Panc1 (cell line): ENCODE results near the gene TRABD2B. TPM values are rescaled to one million over a fixed set of nuclear protein-coding genes. Genes with fewer than 3 reads are reported as not detected.

Source experiments
- ATAC-seq: fragments of 200-7000 bp; cut with Tn5 transposase; 2 replicates; pipeline ENCODE4 v1.9.1; 2020; ENCODE audit warnings: mild to moderate bottlenecking, moderate library complexity
- BruUV-seq: library from RNA; stranded (reverse); fragments of 400-500 nt; replicated peaks from 2 replicates; lab custom pipeline; 2021; lab: Mats Ljungman, UMichigan
- CTCF ChIA-PET: fragments of 300-600 bp; sonication (Branson Sonifier 250); formaldehyde crosslinking; loops from one replicate; lab custom pipeline; 2022; ENCODE audit warnings: antibody characterized with exemption; lab: Charles Lee
- POLR2A ChIA-PET: fragments of 300-600 bp; sonication (Branson Sonifier 250); formaldehyde crosslinking; loops from one replicate; lab custom pipeline; 2022; ENCODE audit warnings: antibody characterized with exemption; lab: Charles Lee
- DNase-seq: peaks from one replicate; pipeline ENCODE4 v3.0.0-alpha.2; 2010; ENCODE audit warnings: low read depth, low spot score
- H3K27ac ChIP-seq: 2 replicates; pipeline ENCODE4 v1.5.1; 2011; ENCODE audit warnings: mild to moderate bottlenecking, low read length, inconsistent platforms
- H3K27me3 ChIP-seq: fragments of 200-500 bp; sonication (Bioruptor generic); 2 replicates; pipeline ENCODE4 v1.6.0; 2014; ENCODE audit warnings: low read length, inconsistent platforms; ENCODE audit not compliant: control insufficient read depth, insufficient read depth
- H3K36me3 ChIP-seq: fragments of 200-500 bp; sonication (Bioruptor generic); 2 replicates; pipeline ENCODE4 v1.5.1; 2014; ENCODE audit warnings: inconsistent platforms, mild to moderate bottlenecking, low read length, moderate library complexity; ENCODE audit not compliant: control insufficient read depth, insufficient read depth
- H3K4me1 ChIP-seq: 2 replicates; pipeline ENCODE4 v1.5.1; 2011; ENCODE audit warnings: inconsistent platforms, mild to moderate bottlenecking, low read length, moderate library complexity; ENCODE audit not compliant: control insufficient read depth, insufficient read depth
- H3K4me3 ChIP-seq, 2 experiments: 2 replicates each; pipeline ENCODE4 v1.5.1; 2011 to 2012; ENCODE audit warnings: low read depth in 2 of 2, low read length in 2 of 2, mild to moderate bottlenecking in 2 of 2, inconsistent platforms in 1 of 2, moderate library complexity in 1 of 2
- H3K9me3 ChIP-seq: fragments of 200-500 bp; sonication (Bioruptor generic); 2 replicates; pipeline ENCODE4 v1.5.1; 2014; ENCODE audit warnings: low read depth, mild to moderate bottlenecking, inconsistent platforms, low read length, moderate library complexity; ENCODE audit not compliant: control insufficient read depth, insufficient read depth
- CTCF ChIP-seq: fragments of 450-650 bp; IDR thresholded peaks from 2 replicates; pipeline ENCODE4 v1.5.1; 2017; ENCODE audit warnings: mild to moderate bottlenecking
- POLR2AphosphoS5 ChIP-seq: IDR thresholded peaks from 2 replicates; pipeline ENCODE4 v1.6.1; 2012; ENCODE audit warnings: mild to moderate bottlenecking, low read depth, low read length, moderate library complexity
- SIN3A ChIP-seq: IDR thresholded peaks from 2 replicates; pipeline ENCODE4 v1.6.1; 2012; ENCODE audit warnings: low read depth, mild to moderate bottlenecking, low read length, moderate library complexity, borderline replicate concordance; ENCODE audit not compliant: insufficient read depth
- TCF7L2 ChIP-seq: IDR thresholded peaks from 2 replicates; pipeline ENCODE4 v1.6.1; 2011; ENCODE audit warnings: mild to moderate bottlenecking, low read depth, low read length, inconsistent platforms
- in situ Hi-C: cut with HindIII; loops from 2 replicates; pipeline ENCODE4 v1.10.0; 2016; ENCODE audit warnings: low sequenced_read_pairs, low pct_unique_long_range_greater_than_20kb
- intact Hi-C: fragments of 100-400 bp; cut with micrococcal nuclease; formaldehyde crosslinking; loops from one replicate; pipeline ENCODE4 v1.10.0; 2022; ENCODE audit not compliant: unreplicated experiment
- total RNA-seq: library from RNA; stranded (reverse); gene quantifications from one replicate; pipeline ENCODE4 v1.2.1, GENCODE V29; 2021; ENCODE audit not compliant: unreplicated experiment
- TF ChIP-seq, protein P1 (sequence below), 2 experiments: IDR thresholded peaks; 2 replicates each; pipeline ENCODE4 v1.6.1; 2011 to 2012; ENCODE audit warnings: low read depth in 2 of 2, control low read depth in 1 of 2, low read length in 1 of 2, mild to moderate bottlenecking in 1 of 2, moderate library complexity in 1 of 2; ENCODE audit not compliant: insufficient read depth in 1 of 2

TRABD2B gene
- total RNA-seq, 1 experiment from 2014 or later, result not detected

- DNase-seq, result no peak
- no TSS peak for BruUV-seq
- no peak for ATAC-seq
- intact Hi-C loops, result loop anchor here (5.0 kb wide), 2 partner anchors 186 to 326 kb away; no protein-coding TSS in a partner anchor
- Histone ChIP-seq H3K4me3 (no peak overlapping the region), H3K27ac (no peak overlapping the region), H3K36me3 (no peaks in the 10 kb centered on the region), H3K9me3 (no peaks in the 10 kb centered on the region), H3K27me3 (peaks cover 28% of the 10 kb centered on the region), H3K4me1 (peaks cover 12% of the 10 kb centered on the region)
- POLR2A ChIA-PET, result no interaction called here
- CTCF ChIA-PET, result interaction anchor here (1.8 kb wide), 1 partner anchor 12 kb away, joined by 5 read pairs; no protein-coding TSS in a partner anchor
- TF ChIP-seq, protein P1, sequence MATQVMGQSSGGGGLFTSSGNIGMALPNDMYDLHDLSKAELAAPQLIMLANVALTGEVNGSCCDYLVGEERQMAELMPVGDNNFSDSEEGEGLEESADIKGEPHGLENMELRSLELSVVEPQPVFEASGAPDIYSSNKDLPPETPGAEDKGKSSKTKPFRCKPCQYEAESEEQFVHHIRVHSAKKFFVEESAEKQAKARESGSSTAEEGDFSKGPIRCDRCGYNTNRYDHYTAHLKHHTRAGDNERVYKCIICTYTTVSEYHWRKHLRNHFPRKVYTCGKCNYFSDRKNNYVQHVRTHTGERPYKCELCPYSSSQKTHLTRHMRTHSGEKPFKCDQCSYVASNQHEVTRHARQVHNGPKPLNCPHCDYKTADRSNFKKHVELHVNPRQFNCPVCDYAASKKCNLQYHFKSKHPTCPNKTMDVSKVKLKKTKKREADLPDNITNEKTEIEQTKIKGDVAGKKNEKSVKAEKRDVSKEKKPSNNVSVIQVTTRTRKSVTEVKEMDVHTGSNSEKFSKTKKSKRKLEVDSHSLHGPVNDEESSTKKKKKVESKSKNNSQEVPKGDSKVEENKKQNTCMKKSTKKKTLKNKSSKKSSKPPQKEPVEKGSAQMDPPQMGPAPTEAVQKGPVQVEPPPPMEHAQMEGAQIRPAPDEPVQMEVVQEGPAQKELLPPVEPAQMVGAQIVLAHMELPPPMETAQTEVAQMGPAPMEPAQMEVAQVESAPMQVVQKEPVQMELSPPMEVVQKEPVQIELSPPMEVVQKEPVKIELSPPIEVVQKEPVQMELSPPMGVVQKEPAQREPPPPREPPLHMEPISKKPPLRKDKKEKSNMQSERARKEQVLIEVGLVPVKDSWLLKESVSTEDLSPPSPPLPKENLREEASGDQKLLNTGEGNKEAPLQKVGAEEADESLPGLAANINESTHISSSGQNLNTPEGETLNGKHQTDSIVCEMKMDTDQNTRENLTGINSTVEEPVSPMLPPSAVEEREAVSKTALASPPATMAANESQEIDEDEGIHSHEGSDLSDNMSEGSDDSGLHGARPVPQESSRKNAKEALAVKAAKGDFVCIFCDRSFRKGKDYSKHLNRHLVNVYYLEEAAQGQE (IDR thresholded peaks at IDR 0.05; ENCODE audit: insufficient read depth in 1 of 2, low read depth in 2 of 2, low read length in 1 of 2), result no peak
- TF ChIP-seq POLR2AphosphoS5 (no peak), CTCF (no peak), TCF7L2 (no peak), SIN3A (no peak)
- in situ Hi-C loops, result no loop called here
Observed at GRCh38 chr1:47713333-47713953, 283.7 kb downstream of the TRABD2B start.

DNA sequence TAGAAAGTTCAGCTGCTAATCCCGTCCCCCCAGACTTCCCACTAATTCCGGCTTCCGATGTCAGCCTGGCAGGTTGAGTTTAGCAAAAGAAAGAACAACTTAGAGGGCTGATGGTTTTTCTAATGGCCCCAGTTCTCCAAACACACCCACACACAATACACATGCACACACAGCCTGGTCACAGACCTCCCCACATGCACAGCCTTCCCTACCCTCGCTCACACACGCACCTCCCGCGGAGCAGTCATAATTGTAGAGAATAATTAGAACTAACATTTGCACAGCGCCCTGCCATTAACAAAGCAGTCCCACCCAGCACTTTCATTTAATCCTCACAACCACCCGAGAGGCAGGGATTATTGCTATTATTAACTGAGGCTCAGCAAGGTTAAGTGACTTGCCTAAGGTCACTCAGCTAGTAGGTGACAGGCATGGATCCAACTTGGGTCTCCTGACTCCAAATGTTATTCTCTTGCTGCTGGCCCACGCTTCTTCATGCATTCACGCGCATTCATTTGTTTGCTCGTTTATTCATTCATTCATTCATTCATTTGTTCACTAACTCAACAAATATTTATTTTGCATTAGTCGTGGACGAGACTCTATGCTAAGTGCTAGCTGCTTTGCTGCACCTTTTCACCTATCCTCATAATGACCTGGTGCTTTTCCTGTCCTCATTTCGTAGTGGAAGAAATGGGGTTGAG, 284.4 kb downstream of the TRABD2B start:
- POLR2A ChIA-PET, result no interaction called here
- in situ Hi-C loops, result no loop called here

More for the DNA sequence above, 284.4 kb downstream of the TRABD2B start:
- Histone ChIP-seq H3K4me3 (no peak overlapping the region), H3K4me1 (peaks cover 12% of the 10 kb centered on the region), H3K27me3 (peaks cover 23% of the 10 kb centered on the region), H3K9me3 (no peaks in the 10 kb centered on the region), H3K36me3 (no peaks in the 10 kb centered on the region), H3K27ac (no peak overlapping the region)
- TF ChIP-seq TCF7L2 (no peak), SIN3A (no peak), CTCF (no peak)
- ATAC-seq (no peak), DNase-seq (no peak)
- CTCF ChIA-PET, result interaction anchor here (1.8 kb wide), 1 partner anchor 13 kb away, joined by 5 read pairs; no protein-coding TSS in a partner anchor
- no TSS peak for BruUV-seq
- intact Hi-C loops, result loop anchor here (5.0 kb wide), 2 partner anchors 185 to 325 kb away; no protein-coding TSS in a partner anchor
